Liver (tissue), 3 donors: ENCODE data around the gene MEIS2.

Experiments used
- CTCF ChIP-seq: fragments of 150-350 bp; IDR thresholded peaks from 2 replicates; pipeline ENCODE4 v1.5.1; 2017; ENCODE audit warnings: improper control_type of control experiment, low read depth, low read length; ENCODE audit not compliant: missing input control
- FOXA1 ChIP-seq: IDR thresholded peaks from 2 replicates; pipeline ENCODE4 v1.6.1; 2016; ENCODE audit warnings: antibody characterized with exemption
- GABPA ChIP-seq, 2 donors: IDR thresholded peaks in 1 of 2; conservative IDR thresholded peaks in 1 of 2; 2 replicates each; pipeline ENCODE4 v1.6.1; 2016; ENCODE audit warnings: antibody characterized with exemption in 2 of 2, mild to moderate bottlenecking in 1 of 2, moderate library complexity in 1 of 2
- NR2F2 ChIP-seq: IDR thresholded peaks from 2 replicates; pipeline ENCODE4 v1.6.1; 2016; ENCODE audit warnings: antibody characterized with exemption
- RAD21 ChIP-seq, 2 donors: IDR thresholded peaks; 2 replicates each; pipeline ENCODE4 v1.6.1; 2016; ENCODE audit warnings: antibody characterized with exemption in 2 of 2, mild to moderate bottlenecking in 2 of 2
- REST ChIP-seq: IDR thresholded peaks from 2 replicates; pipeline ENCODE4 v1.6.1; 2016; ENCODE audit warnings: antibody characterized with exemption, mild to moderate bottlenecking
- RXRA ChIP-seq, 2 donors: IDR thresholded peaks; 2 replicates each; pipeline ENCODE4 v1.6.1; 2017 to 2018; ENCODE audit warnings: antibody characterized with exemption in 2 of 2, mild to moderate bottlenecking in 1 of 2
- SP1 ChIP-seq: IDR thresholded peaks from 2 replicates; pipeline ENCODE4 v1.6.1; 2018; ENCODE audit warnings: antibody characterized with exemption, mild to moderate bottlenecking
- TAF1 ChIP-seq: conservative IDR thresholded peaks from 2 replicates; pipeline ENCODE4 v1.6.1; 2016; ENCODE audit warnings: antibody characterized with exemption, mild to moderate bottlenecking
- TF ChIP-seq, protein P1 (sequence below): IDR thresholded peaks from 2 replicates; pipeline ENCODE4 v1.6.1; 2016; ENCODE audit warnings: antibody characterized with exemption
- donor health status: healthy.
- donor health status: healthy.

DNA sequence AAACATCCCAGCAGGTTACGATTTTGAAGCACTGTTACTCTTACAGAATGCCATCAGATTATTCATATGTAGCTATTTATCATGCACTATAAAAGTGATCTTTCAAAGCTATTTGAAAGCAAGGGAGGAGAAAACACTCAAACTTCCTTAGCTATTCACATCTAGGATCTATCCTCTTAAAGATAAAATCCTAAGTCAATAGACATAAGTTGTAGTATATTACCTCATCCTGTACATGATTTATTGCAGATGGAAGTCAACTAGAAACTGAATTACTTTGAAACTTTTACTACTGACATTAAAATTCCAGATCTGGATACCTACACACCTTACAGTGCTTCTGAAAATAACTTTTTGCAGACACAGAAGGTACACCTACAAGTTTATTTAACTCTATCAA, 197.2 kb downstream of the MEIS2 start:
- TF ChIP-seq CTCF: no peak
- no peak for TF ChIP-seq GABPA (IDR thresholded peaks at IDR 0.05 in 1 of 2, conservative IDR thresholded peaks at IDR 0.05 in 1 of 2)
- no peak for TF ChIP-seq SP1
- TF ChIP-seq, protein P1, sequence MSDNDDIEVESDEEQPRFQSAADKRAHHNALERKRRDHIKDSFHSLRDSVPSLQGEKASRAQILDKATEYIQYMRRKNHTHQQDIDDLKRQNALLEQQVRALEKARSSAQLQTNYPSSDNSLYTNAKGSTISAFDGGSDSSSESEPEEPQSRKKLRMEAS: no peak
- TF ChIP-seq RAD21 (IDR thresholded peaks at IDR 0.05): no peak
- TF ChIP-seq TAF1: no peak
- no peak for TF ChIP-seq RXRA (IDR thresholded peaks at IDR 0.05)
- no peak for TF ChIP-seq FOXA1
- no peak for TF ChIP-seq REST
- no peak for TF ChIP-seq NR2F2
